CD14-positive monocyte (primary cell): ENCODE results near the gene THSD4. TPM values are rescaled to one million over a fixed set of nuclear protein-coding genes. Genes with fewer than 3 reads are reported as not detected.

ENCODE experiments used
- DNase-seq, 3 donors: peaks; one replicate each; pipeline ENCODE4 v3.0.0-alpha.2; 2011 to 2022
- H2AFZ ChIP-seq: 2 replicates; pipeline ENCODE4 v1.6.0; 2012; ENCODE audit warnings: mild to moderate bottlenecking, low read depth, low read length, inconsistent platforms; ENCODE audit not compliant: insufficient read depth, poor library complexity, severe bottlenecking
- H3K27ac ChIP-seq, 2 donors: 1 replicate in 1 of 2; 2 replicates in 1 of 2; pipeline ENCODE4 v1.5.1; 2012 to 2013; ENCODE audit warnings: low read length in 2 of 2, control low read depth in 1 of 2, inconsistent platforms in 1 of 2, low read depth in 1 of 2, mild to moderate bottlenecking in 1 of 2
- H3K27me3 ChIP-seq, 2 donors: one replicate each; pipeline versions ENCODE4 v1.6.0 to v1.6.1; 2011 to 2013; ENCODE audit warnings: low read length in 2 of 2; ENCODE audit not compliant: control insufficient read depth in 2 of 2, insufficient read depth in 2 of 2
- H3K36me3 ChIP-seq, 2 donors: replicated peaks in 1 of 2; 1 replicate in 1 of 2; 2 replicates in 1 of 2; pipeline versions ENCODE4 v1.5.1 to v1.6.1; 2012 to 2013; ENCODE audit warnings: low read length in 2 of 2, control low read depth in 1 of 2, inconsistent platforms in 1 of 2, mild to moderate bottlenecking in 1 of 2; ENCODE audit not compliant: insufficient read depth in 2 of 2, control insufficient read depth in 1 of 2
- H3K4me1 ChIP-seq, 2 donors: 1 replicate in 1 of 2; 2 replicates in 1 of 2; pipeline versions ENCODE4 v1.5.1 to v1.6.1; 2012 to 2013; ENCODE audit warnings: low read length in 2 of 2, control low read depth in 1 of 2, inconsistent platforms in 1 of 2, mild to moderate bottlenecking in 1 of 2, moderate library complexity in 1 of 2; ENCODE audit not compliant: insufficient read depth in 2 of 2, control insufficient read depth in 1 of 2
- H3K4me2 ChIP-seq: replicated peaks from 2 replicates; pipeline ENCODE3; 2012; ENCODE audit warnings: low read length, moderate library complexity, mild to moderate bottlenecking; ENCODE audit not compliant: poor library complexity, severe bottlenecking; ENCODE audit errors: extremely low read depth
- H3K4me3 ChIP-seq, 3 experiments: fragments of 200-600 bp in 1 of 3; sonication (generic) in 1 of 3; replicated peaks in 1 of 3; 1 replicate in 2 of 3; 2 replicates in 1 of 3; pipeline ENCODE4 v1.5.1; 2011 to 2013; ENCODE audit warnings: low read length in 3 of 3, mild to moderate bottlenecking in 3 of 3, control low read depth in 2 of 3, low read depth in 2 of 3, inconsistent platforms in 1 of 3, moderate library complexity in 1 of 3
- H3K79me2 ChIP-seq: 2 replicates; pipeline ENCODE4 v1.6.0; 2012; ENCODE audit warnings: mild to moderate bottlenecking, control low read depth, inconsistent platforms, low read length, moderate library complexity; ENCODE audit not compliant: insufficient read depth
- H3K9ac ChIP-seq: 2 replicates; pipeline ENCODE4 v1.6.0; 2017; ENCODE audit warnings: low read length, mild to moderate bottlenecking; ENCODE audit not compliant: insufficient read depth, poor library complexity, severe bottlenecking
- H3K9me3 ChIP-seq, 2 donors: replicated peaks in 1 of 2; 1 replicate in 1 of 2; 2 replicates in 1 of 2; pipeline versions ENCODE4 v1.5.1 to v1.6.1; 2012 to 2013; ENCODE audit warnings: low read length in 2 of 2, control low read depth in 1 of 2; ENCODE audit not compliant: control insufficient read depth in 1 of 2, insufficient read depth in 1 of 2
- H4K20me1 ChIP-seq: 2 replicates; pipeline ENCODE4 v1.6.0; 2012; ENCODE audit warnings: mild to moderate bottlenecking, low read length, control low read depth, moderate library complexity; ENCODE audit not compliant: insufficient read depth
- H3K27ac Mint-ChIP-seq, 7 donors: one replicate each; pipeline ENCODE4 v1.8.0; 2020; ENCODE audit warnings: mild to moderate bottlenecking in 7 of 7, mixed read lengths in 7 of 7, moderate library complexity in 6 of 7, inconsistent platforms in 2 of 7
- H3K27me3 Mint-ChIP-seq, 3 donors: one replicate each; pipeline ENCODE4 v1.8.0; 2021 to 2022; ENCODE audit warnings: low read depth in 3 of 3, mild to moderate bottlenecking in 3 of 3, mixed read lengths in 3 of 3, moderate library complexity in 3 of 3, inconsistent platforms in 1 of 3
- H3K36me3 Mint-ChIP-seq, 2 donors: one replicate each; pipeline ENCODE4 v1.8.0; 2020; ENCODE audit warnings: mixed read lengths in 2 of 2, inconsistent platforms in 1 of 2, mild to moderate bottlenecking in 1 of 2
- H3K4me1 Mint-ChIP-seq: one replicate; pipeline ENCODE4 v1.8.0; 2020; ENCODE audit warnings: mild to moderate bottlenecking, mixed read lengths
- H3K4me3 Mint-ChIP-seq, 2 donors: one replicate each; pipeline ENCODE4 v1.8.0; 2020; ENCODE audit warnings: mild to moderate bottlenecking in 2 of 2, mixed read lengths in 2 of 2, moderate library complexity in 1 of 2
- H3K9me3 Mint-ChIP-seq, 7 donors: one replicate each; pipeline ENCODE4 v1.8.0; 2020 to 2022; ENCODE audit warnings: mixed read lengths in 7 of 7, mild to moderate bottlenecking in 6 of 7, moderate library complexity in 6 of 7, inconsistent platforms in 2 of 7
- CTCF ChIP-seq: fragments of 200-600 bp; IDR thresholded peaks from one replicate; pipeline ENCODE4 v1.8.0; 2022; ENCODE audit warnings: antibody characterized with exemption, mild to moderate bottlenecking
- WGBS: methylation state at CpG from one replicate; pipeline ENCODE4 v1.1.5; 2013; ENCODE audit warnings: missing lambda C conversion rate; ENCODE audit not compliant: insufficient coverage; 5-methylcytosine and 5-hydroxymethylcytosine counted together
- intact Hi-C, 2 donors: fragments of 100-400 bp; cut with micrococcal nuclease; formaldehyde crosslinking; loops; one replicate each; pipeline versions ENCODE4 v1.15.0 to v1.15.1; 2023
- polyA plus RNA-seq, 3 donors: library from polyadenylated mRNA; depleted of rRNA in 1 of 3; unstranded in 2 of 3; stranded (reverse) in 1 of 3; fragments of 300-500 nt in 2 of 3; fragments of >200 nt in 1 of 3; fragmentation: Illumina TruSeq in 2 of 3; gene quantifications; 1 replicate in 2 of 3; 2 replicates in 1 of 3; pipeline ENCODE4 v1.2.3, GENCODE V29; 2012 to 2021

THSD4 gene
- polyA plus RNA-seq, 3 donors = not detected

- Mint-ChIP-seq H3K4me3 (no peak overlapping the region), H3K27me3 (peaks cover 6 to 11% (median 7%) of the 10 kb centered on the region in 3 donors), H3K36me3 (no peaks in the 10 kb centered on the region), H3K27ac (no peak overlapping the region), H3K4me1 (no peaks in the 10 kb centered on the region), H3K9me3 (peaks cover 0 to 4% (median 0%) of the 10 kb centered on the region in 7 donors)
- H3K79me2 ChIP-seq = no peaks in the 10 kb centered on the region
- TF ChIP-seq CTCF = no peak
- no peak for DNase-seq
- H3K9me3 ChIP-seq = no peaks in the 10 kb centered on the region
- H3K36me3 ChIP-seq = no peaks in the 10 kb centered on the region
- intact Hi-C loops = no loop called here
- H3K9ac ChIP-seq = no peak overlapping the region
- H2AFZ ChIP-seq = no peak overlapping the region
- H3K4me3 ChIP-seq = no peak overlapping the region
- H3K4me2 ChIP-seq = no peak overlapping the region
- WGBS = 83% methylated on average over 3 of the region's 4 CpGs
- no peaks in the 10 kb centered on the region for H4K20me1 ChIP-seq
- no peak overlapping the region for H3K27ac ChIP-seq
- no peaks in the 10 kb centered on the region for H3K4me1 ChIP-seq
- no peaks in the 10 kb centered on the region for H3K27me3 ChIP-seq
These were observed 39.4 kb downstream of the THSD4 start for GRCh38 chr15:71154607-71155200.

DNA sequence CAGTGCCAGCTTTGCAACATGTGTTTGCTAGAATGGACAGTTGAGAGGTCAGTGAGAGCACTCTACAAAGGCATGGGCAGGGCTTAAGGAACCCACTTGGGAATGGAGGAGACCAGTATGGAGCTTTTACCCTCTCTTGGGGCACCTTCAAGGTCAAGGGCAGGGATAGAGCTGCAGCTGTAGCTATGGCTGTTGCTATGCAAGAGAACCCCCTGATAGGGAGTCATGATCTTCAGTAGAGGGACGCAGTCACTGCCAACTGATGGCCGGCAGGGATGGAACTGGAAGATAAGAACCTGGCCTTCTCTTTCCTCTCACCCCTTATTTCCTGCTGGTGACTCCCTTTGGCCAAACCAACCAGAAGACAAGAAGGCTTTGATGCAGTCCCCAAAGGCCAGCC lies 40.3 kb downstream of the THSD4 start:
- H3K36me3 ChIP-seq = no peaks in the 10 kb centered on the region
- no peak overlapping the region for H3K27ac Mint-ChIP-seq
- no peak overlapping the region for H3K4me2 ChIP-seq
- WGBS = no CpG with 5 or more reads among the region's 2 CpGs
- H3K4me3 Mint-ChIP-seq = no peak overlapping the region
- H3K27me3 Mint-ChIP-seq = peaks cover 7 to 13% (median 10%) of the 10 kb centered on the region in 3 donors
- intact Hi-C loops = no loop called here
- no peaks in the 10 kb centered on the region for H3K36me3 Mint-ChIP-seq
- no peaks in the 10 kb centered on the region for H3K4me1 ChIP-seq
- no peak overlapping the region for H3K9ac ChIP-seq
- no peak for DNase-seq
- no peaks in the 10 kb centered on the region for H3K79me2 ChIP-seq
- no peak for TF ChIP-seq CTCF
- peaks cover 0 to 4% (median 0%) of the 10 kb centered on the region in 7 donors for H3K9me3 Mint-ChIP-seq
- no peaks in the 10 kb centered on the region for H4K20me1 ChIP-seq
- H3K4me3 ChIP-seq = no peak overlapping the region
- H3K4me1 Mint-ChIP-seq = no peaks in the 10 kb centered on the region
- no peaks in the 10 kb centered on the region for H3K9me3 ChIP-seq
- H3K27ac ChIP-seq = no peak overlapping the region
- H2AFZ ChIP-seq = no peak overlapping the region
- peaks cover 0 to 2% of the 10 kb centered on the region in 2 donors for H3K27me3 ChIP-seq
